Measurements from ENCODE around the gene SNX20. TPM values are rescaled to one million over a fixed set of nuclear protein-coding genes. Genes with fewer than 3 reads are reported as not detected.

SNX20 gene
- total and polyA plus RNA-seq, 2 of the 13 experiments (the other 11 are each of a cell fraction or from before 2014, with no cell fraction given): not detected

- TF ChIP-seq DMTF1 (CRISPR knock-in tag; IDR thresholded peaks at IDR 0.05): no peak
- TF ChIP-seq ZNF800 (CRISPR knock-in tag; IDR thresholded peaks at IDR 0.05): no peak
- TF ChIP-seq MEIS2 (CRISPR knock-in tag; IDR thresholded peaks at IDR 0.05): no peak; the same call in 1 of the 2 replicates
- no peak for TF ChIP-seq CHD2 (IDR thresholded peaks at IDR 0.05; ENCODE audit: low read depth, low read length)
- TF ChIP-seq, protein P1, sequence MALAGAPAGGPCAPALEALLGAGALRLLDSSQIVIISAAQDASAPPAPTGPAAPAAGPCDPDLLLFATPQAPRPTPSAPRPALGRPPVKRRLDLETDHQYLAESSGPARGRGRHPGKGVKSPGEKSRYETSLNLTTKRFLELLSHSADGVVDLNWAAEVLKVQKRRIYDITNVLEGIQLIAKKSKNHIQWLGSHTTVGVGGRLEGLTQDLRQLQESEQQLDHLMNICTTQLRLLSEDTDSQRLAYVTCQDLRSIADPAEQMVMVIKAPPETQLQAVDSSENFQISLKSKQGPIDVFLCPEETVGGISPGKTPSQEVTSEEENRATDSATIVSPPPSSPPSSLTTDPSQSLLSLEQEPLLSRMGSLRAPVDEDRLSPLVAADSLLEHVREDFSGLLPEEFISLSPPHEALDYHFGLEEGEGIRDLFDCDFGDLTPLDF (CRISPR knock-in tag; IDR thresholded peaks at IDR 0.05): no peak
- TF ChIP-seq ATF7-NPFF (CRISPR knock-in tag; IDR thresholded peaks at IDR 0.05; ENCODE audit: low read depth): no peak
- 0 out of 4 replicates have a peak, but pooled peaks of 1 of the 2 experiments have one; percentile 23 for TF ChIP-seq HMGXB4 (CRISPR knock-in tag; IDR thresholded peaks at IDR 0.05; ENCODE audit: borderline replicate concordance in 1 of 2, low read depth in 1 of 2)
- TF ChIP-seq TFDP2 (CRISPR knock-in tag; IDR thresholded peaks at IDR 0.05): 0 out of 2 replicates have a peak, but pooled peaks have one; percentile 19
- 0 out of 2 replicates have a peak, but pooled peaks have one; percentile 67 for TF ChIP-seq ZNF225 (CRISPR knock-in tag; IDR thresholded peaks at IDR 0.05)
- TF ChIP-seq ZMAT5 (CRISPR knock-in tag; IDR thresholded peaks at IDR 0.05; ENCODE audit: borderline replicate concordance, low read depth): no peak
- no peak for TF ChIP-seq ZMYM4 (CRISPR knock-in tag; IDR thresholded peaks at IDR 0.05)
- peak; percentile 72; the same call in 1 of the 2 replicates for TF ChIP-seq RAD51 (IDR thresholded peaks at IDR 0.05; ENCODE audit: borderline replicate concordance)
- TF ChIP-seq, protein P2, sequence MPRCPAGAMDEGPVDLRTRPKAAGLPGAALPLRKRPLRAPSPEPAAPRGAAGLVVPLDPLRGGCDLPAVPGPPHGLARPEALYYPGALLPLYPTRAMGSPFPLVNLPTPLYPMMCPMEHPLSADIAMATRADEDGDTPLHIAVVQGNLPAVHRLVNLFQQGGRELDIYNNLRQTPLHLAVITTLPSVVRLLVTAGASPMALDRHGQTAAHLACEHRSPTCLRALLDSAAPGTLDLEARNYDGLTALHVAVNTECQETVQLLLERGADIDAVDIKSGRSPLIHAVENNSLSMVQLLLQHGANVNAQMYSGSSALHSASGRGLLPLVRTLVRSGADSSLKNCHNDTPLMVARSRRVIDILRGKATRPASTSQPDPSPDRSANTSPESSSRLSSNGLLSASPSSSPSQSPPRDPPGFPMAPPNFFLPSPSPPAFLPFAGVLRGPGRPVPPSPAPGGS (CRISPR knock-in tag; IDR thresholded peaks at IDR 0.05): no peak
- no peak for TF ChIP-seq FOXK1 (CRISPR knock-in tag; IDR thresholded peaks at IDR 0.05; ENCODE audit: borderline replicate concordance, low read depth)
- no peak for TF ChIP-seq SIX4 (CRISPR knock-in tag; IDR thresholded peaks at IDR 0.05)
Measured at GRCh38 chr16:50696575-50697420, 15.7 kb upstream of the SNX20 start (continued).

Data from HepG2 (cell line).